Measurements from ENCODE around the gene SLC35E3. TPM values are rescaled to one million over a fixed set of nuclear protein-coding genes. Genes with fewer than 3 reads are reported as not detected.

Gene SLC35E3
- total and polyA plus RNA-seq, 2 of the 13 experiments (the other 11 are each of a cell fraction or from before 2014, with no cell fraction given), result 13.0 to 22.1 TPM

DNA sequence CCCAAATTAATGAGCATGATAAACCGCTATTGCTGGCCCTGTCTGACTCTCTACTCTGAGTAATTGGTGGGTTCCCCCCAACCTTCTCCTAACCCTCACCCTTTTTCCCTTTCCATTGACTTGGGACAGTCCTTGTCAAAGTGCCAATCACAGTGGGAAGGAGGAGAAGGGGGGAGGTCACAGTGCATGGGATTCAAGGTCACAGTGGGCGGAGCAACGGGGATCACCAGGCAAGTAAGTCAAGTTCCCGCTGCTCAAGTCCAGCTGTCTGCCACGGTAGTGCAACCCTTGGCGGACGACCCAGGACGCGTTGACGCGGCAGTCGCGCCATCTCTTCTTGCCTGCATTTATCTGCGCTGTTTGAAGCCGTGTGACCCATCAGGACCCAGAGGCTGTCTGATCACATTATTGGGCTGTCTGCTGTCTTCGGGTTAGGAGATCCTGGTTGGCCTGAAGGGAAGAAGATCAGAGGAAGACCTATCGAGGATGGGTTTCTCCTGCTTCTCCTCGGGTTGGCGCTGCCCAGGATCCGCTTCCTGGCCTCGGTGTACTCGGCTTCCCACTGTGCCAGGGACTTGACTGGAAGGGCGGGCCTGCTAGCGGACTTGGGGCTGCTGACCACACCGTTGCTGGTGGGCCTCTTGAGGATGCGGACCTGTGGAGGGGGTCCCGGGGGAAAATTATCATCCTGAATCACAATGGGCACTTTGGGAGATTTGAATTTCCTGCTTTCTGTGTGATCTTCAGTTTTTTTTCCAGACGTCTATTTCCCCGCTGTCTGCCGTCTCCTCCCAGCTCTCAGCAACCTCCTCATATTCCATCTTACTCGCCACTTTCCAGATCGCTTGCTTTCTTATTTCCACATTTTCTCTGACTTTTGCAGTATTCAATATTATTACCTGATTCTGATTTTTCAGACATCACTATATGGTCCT lies 58.9 kb downstream of the SLC35E3 start (continued):
- TF ChIP-seq, protein P1, sequence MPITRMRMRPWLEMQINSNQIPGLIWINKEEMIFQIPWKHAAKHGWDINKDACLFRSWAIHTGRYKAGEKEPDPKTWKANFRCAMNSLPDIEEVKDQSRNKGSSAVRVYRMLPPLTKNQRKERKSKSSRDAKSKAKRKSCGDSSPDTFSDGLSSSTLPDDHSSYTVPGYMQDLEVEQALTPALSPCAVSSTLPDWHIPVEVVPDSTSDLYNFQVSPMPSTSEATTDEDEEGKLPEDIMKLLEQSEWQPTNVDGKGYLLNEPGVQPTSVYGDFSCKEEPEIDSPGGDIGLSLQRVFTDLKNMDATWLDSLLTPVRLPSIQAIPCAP (CRISPR knock-in tag; IDR thresholded peaks at IDR 0.05; ENCODE audit: low read depth), result peak; percentile 71; the same call in 1 of the 2 replicates
- TF ChIP-seq ZZZ3 (CRISPR knock-in tag; IDR thresholded peaks at IDR 0.05; ENCODE audit: borderline replicate concordance) (peak; percentile 90; the same call in 1 of the 2 replicates), ZNF264 (CRISPR knock-in tag; IDR thresholded peaks at IDR 0.05) (0 out of 2 replicates have a peak, but pooled peaks have one; percentile 12), HNRNPLL (IDR thresholded peaks at IDR 0.05; ENCODE audit: low read depth, low read length, poor library complexity, severe bottlenecking) (peak; percentile 79), ZNF296 (CRISPR knock-in tag; conservative IDR thresholded peaks at IDR 0.05) (no peak), GFI1 (CRISPR knock-in tag; IDR thresholded peaks at IDR 0.05; ENCODE audit: borderline replicate concordance) (peak; percentile 76), MEIS1 (CRISPR knock-in tag; IDR thresholded peaks at IDR 0.05; ENCODE audit: borderline replicate concordance) (peak; percentile 97), NFKB2 (CRISPR knock-in tag; IDR thresholded peaks at IDR 0.05; ENCODE audit: borderline replicate concordance) (peak; percentile 80), IRX3 (CRISPR knock-in tag; IDR thresholded peaks at IDR 0.05; ENCODE audit: borderline replicate concordance, low read depth) (no peak), PTBP1 (IDR thresholded peaks at IDR 0.05; ENCODE audit: low read depth, low read length, poor library complexity, severe bottlenecking) (no peak), ZNF7 (CRISPR knock-in tag; IDR thresholded peaks at IDR 0.05) (peak; percentile 97), ONECUT2 (CRISPR knock-in tag; IDR thresholded peaks at IDR 0.05) (no peak), NBN (conservative IDR thresholded peaks at IDR 0.05) (no peak), STAT5B (CRISPR knock-in tag; IDR thresholded peaks at IDR 0.05) (no peak), PHF8 (CRISPR knock-in tag; IDR thresholded peaks at IDR 0.05) (peak; percentile 59), ZNF879 (CRISPR knock-in tag; IDR thresholded peaks at IDR 0.05) (0 out of 2 replicates have a peak, but pooled peaks have one; percentile 58), HOXA5 (CRISPR knock-in tag; IDR thresholded peaks at IDR 0.05) (peak; percentile 58; the same call in 1 of the 2 replicates), CBFB (CRISPR knock-in tag; IDR thresholded peaks at IDR 0.05) (no peak), ZNF562 (CRISPR knock-in tag; IDR thresholded peaks at IDR 0.05; ENCODE audit: borderline replicate concordance) (no peak), ZNF674 (CRISPR knock-in tag; IDR thresholded peaks at IDR 0.05; ENCODE audit: low read depth) (no peak), YEATS2 (CRISPR knock-in tag; IDR thresholded peaks at IDR 0.05; ENCODE audit: borderline replicate concordance) (peak; percentile 83), ZNF331 (CRISPR knock-in tag; IDR thresholded peaks at IDR 0.05) (peak; percentile 80)
- TF ChIP-seq, protein P2, sequence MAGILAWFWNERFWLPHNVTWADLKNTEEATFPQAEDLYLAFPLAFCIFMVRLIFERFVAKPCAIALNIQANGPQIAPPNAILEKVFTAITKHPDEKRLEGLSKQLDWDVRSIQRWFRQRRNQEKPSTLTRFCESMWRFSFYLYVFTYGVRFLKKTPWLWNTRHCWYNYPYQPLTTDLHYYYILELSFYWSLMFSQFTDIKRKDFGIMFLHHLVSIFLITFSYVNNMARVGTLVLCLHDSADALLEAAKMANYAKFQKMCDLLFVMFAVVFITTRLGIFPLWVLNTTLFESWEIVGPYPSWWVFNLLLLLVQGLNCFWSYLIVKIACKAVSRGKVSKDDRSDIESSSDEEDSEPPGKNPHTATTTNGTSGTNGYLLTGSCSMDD (CRISPR knock-in tag; IDR thresholded peaks at IDR 0.05), result no peak
- TF ChIP-seq, protein P3, sequence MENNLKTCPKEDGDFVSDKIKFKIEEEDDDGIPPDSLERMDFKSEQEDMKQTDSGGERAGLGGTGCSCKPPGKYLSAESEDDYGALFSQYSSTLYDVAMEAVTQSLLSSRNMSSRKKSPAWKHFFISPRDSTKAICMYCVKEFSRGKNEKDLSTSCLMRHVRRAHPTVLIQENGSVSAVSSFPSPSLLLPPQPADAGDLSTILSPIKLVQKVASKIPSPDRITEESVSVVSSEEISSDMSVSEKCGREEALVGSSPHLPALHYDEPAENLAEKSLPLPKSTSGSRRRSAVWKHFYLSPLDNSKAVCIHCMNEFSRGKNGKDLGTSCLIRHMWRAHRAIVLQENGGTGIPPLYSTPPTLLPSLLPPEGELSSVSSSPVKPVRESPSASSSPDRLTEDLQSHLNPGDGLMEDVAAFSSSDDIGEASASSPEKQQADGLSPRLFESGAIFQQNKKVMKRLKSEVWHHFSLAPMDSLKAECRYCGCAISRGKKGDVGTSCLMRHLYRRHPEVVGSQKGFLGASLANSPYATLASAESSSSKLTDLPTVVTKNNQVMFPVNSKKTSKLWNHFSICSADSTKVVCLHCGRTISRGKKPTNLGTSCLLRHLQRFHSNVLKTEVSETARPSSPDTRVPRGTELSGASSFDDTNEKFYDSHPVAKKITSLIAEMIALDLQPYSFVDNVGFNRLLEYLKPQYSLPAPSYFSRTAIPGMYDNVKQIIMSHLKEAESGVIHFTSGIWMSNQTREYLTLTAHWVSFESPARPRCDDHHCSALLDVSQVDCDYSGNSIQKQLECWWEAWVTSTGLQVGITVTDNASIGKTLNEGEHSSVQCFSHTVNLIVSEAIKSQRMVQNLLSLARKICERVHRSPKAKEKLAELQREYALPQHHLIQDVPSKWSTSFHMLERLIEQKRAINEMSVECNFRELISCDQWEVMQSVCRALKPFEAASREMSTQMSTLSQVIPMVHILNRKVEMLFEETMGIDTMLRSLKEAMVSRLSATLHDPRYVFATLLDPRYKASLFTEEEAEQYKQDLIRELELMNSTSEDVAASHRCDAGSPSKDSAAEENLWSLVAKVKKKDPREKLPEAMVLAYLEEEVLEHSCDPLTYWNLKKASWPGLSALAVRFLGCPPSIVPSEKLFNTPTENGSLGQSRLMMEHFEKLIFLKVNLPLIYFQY (CRISPR knock-in tag; IDR thresholded peaks at IDR 0.05; ENCODE audit: borderline replicate concordance), result no peak

Data from HepG2 (cell line).